ENCODE measurements around the gene SLC14A1.

DNA sequence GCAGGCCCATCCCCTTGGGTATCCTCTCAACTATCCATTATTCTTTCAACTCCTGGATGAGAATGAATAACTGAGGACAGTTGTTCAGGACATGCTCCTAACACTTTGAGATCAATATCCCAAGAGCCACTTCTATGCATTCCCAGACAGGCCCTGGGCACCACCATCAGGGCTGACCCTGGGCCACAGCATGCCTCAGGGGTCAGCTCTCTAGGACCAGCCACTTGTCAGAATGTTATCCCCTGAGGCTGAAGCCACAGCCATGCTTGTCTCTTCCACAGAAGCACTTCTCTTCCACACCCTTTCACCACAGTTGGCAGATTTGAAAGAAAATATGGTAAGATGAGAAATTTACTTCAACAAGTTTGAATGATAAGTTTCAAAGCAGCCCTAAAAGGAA is 28.7 kb downstream of the SLC14A1 start:
- TF ChIP-seq, protein P1, sequence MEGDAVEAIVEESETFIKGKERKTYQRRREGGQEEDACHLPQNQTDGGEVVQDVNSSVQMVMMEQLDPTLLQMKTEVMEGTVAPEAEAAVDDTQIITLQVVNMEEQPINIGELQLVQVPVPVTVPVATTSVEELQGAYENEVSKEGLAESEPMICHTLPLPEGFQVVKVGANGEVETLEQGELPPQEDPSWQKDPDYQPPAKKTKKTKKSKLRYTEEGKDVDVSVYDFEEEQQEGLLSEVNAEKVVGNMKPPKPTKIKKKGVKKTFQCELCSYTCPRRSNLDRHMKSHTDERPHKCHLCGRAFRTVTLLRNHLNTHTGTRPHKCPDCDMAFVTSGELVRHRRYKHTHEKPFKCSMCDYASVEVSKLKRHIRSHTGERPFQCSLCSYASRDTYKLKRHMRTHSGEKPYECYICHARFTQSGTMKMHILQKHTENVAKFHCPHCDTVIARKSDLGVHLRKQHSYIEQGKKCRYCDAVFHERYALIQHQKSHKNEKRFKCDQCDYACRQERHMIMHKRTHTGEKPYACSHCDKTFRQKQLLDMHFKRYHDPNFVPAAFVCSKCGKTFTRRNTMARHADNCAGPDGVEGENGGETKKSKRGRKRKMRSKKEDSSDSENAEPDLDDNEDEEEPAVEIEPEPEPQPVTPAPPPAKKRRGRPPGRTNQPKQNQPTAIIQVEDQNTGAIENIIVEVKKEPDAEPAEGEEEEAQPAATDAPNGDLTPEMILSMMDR (conservative IDR thresholded peaks at IDR 0.05; ENCODE audit: low read length) = no peak
- TF ChIP-seq EZH2phosphoT487 (IDR thresholded peaks at IDR 0.05; ENCODE audit: borderline replicate concordance) = no peak

Measured in Loucy (cell line).